ENCODE data around the gene BIRC6.
"Not testable (repeated sequence)": the region's sequence is repeated elsewhere in the genome, so short reads cannot be mapped to it uniquely, and the experiment has no call there.

Gene BIRC6

DNA sequence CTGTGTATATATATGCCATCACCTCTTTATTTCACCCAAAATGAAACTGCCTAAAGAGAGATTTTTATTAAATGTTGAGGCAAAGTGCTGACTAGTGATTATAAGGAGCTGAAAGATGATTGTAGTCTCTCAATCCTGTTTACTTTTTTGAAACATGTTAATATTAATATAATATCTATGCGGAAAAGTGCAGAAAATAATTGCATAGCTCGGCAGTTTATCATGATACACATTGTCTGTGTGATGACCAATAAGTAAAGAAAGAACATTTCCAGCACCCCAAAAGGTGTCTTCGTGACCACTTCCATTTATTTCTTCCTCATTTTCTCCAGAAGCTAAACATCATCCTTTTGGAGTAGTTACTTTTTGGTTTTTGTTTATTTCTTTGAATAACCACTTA is 99.0 kb downstream of the BIRC6 start:
- ChIA-PET POLR2A (no interaction called here), CTCF (interaction anchor here (1.0 kb wide), 1 partner anchor 15 kb away, joined by 3 read pairs; no protein-coding TSS in a partner anchor)
- TF ChIP-seq, protein P1, sequence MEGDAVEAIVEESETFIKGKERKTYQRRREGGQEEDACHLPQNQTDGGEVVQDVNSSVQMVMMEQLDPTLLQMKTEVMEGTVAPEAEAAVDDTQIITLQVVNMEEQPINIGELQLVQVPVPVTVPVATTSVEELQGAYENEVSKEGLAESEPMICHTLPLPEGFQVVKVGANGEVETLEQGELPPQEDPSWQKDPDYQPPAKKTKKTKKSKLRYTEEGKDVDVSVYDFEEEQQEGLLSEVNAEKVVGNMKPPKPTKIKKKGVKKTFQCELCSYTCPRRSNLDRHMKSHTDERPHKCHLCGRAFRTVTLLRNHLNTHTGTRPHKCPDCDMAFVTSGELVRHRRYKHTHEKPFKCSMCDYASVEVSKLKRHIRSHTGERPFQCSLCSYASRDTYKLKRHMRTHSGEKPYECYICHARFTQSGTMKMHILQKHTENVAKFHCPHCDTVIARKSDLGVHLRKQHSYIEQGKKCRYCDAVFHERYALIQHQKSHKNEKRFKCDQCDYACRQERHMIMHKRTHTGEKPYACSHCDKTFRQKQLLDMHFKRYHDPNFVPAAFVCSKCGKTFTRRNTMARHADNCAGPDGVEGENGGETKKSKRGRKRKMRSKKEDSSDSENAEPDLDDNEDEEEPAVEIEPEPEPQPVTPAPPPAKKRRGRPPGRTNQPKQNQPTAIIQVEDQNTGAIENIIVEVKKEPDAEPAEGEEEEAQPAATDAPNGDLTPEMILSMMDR (IDR thresholded peaks at IDR 0.05; ENCODE audit: control extremely low read depth, extremely low read depth, low read depth, missing control alignments) = no peak
- no peak for DNase-seq (ENCODE audit: extremely low spot score)

GRCh38 chr2:32456808-32457207 is 100.0 kb downstream of the BIRC6 start:
- TF ChIP-seq, protein P1 (IDR thresholded peaks at IDR 0.05; ENCODE audit: control extremely low read depth, extremely low read depth, low read depth, missing control alignments) = no peak
- CTCF ChIA-PET = interaction anchor here (1.0 kb wide), 1 partner anchor 16 kb away, joined by 3 read pairs; no protein-coding TSS in a partner anchor
- DNase-seq (ENCODE audit: extremely low spot score) = no peak
- POLR2A ChIA-PET = no interaction called here

- DNase-seq (ENCODE audit: extremely low spot score) = no peak
- TF ChIP-seq, protein P1 (IDR thresholded peaks at IDR 0.05; ENCODE audit: control extremely low read depth, extremely low read depth, low read depth, missing control alignments) = no peak
- CTCF ChIA-PET = no interaction called here
- POLR2A ChIA-PET = no interaction called here
These were observed 101.0 kb downstream of the BIRC6 start for GRCh38 chr2:32457814-32458213.

DNA sequence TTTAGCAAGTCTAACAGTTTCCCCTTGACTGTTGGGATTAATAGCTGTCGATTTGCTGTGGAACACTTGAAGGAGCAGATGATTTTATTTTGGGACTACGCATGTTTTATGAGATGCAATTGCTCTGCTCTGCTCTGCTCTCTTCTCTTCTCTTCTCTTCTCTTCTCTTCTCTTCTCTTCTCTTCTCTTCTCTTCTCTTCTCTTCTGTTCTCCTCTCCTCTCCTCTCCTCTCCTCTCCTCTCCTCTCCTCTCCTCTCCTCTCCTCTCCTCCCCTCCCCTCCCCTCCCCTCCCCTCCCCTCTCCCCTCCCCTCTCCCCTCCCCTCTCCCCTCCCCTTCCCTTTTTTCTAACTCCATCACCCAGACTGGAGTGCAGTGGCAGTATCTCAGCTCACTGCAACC is 104.0 kb downstream of the BIRC6 start:
- CTCF ChIA-PET = interaction anchor here (1.3 kb wide), 1 partner anchor 28 kb away, joined by 4 read pairs; no protein-coding TSS in a partner anchor
- DNase-seq (ENCODE audit: extremely low spot score); POLR2A ChIA-PET: not testable (repeated sequence)

- no peak for DNase-seq (ENCODE audit: extremely low spot score)
- CTCF ChIA-PET = interaction anchor here (0.8 kb wide), 1 partner anchor 11 kb away, joined by 3 read pairs; no protein-coding TSS in a partner anchor
- POLR2A ChIA-PET = no interaction called here
- TF ChIP-seq, protein P1 (IDR thresholded peaks at IDR 0.05; ENCODE audit: control extremely low read depth, extremely low read depth, low read depth, missing control alignments) = no peak
These were observed 106.3 kb downstream of the BIRC6 start for GRCh38 chr2:32463110-32463509.

DNA sequence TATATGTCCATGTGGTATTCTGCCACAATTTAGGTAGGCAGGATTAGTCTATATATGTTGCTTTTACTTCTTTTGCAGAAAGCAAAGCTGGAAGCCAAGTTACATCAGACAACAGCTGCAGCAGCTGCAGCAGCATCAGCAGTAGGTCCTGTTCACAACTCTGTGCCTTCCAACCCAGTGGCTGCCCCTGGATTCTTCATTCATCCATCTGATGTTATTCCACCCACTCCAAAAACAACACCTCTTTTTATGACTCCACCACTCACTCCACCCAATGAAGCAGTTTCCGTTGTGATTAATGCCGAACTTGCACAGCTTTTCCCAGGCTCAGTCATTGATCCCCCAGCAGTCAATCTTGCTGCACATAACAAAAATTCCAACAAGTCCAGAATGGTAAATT is 107.6 kb downstream of the BIRC6 start:
- TF ChIP-seq, protein P1 (IDR thresholded peaks at IDR 0.05; ENCODE audit: control extremely low read depth, extremely low read depth, low read depth, missing control alignments) = no peak
- ChIA-PET POLR2A (no interaction called here), CTCF (no interaction called here)
- DNase-seq (ENCODE audit: extremely low spot score) = no peak

GRCh38 chr2:32472605-32473004 is 115.8 kb downstream of the BIRC6 start:
- ChIA-PET POLR2A (no interaction called here), CTCF (no interaction called here)
- DNase-seq (ENCODE audit: extremely low spot score) = no peak
- TF ChIP-seq, protein P1 (IDR thresholded peaks at IDR 0.05; ENCODE audit: control extremely low read depth, extremely low read depth, low read depth, missing control alignments) = no peak
